Measurements from ENCODE around the gene PEDS1. TPM values are rescaled to one million over a fixed set of nuclear protein-coding genes. Genes with fewer than 3 reads are reported as not detected.

The PEDS1 gene
- total RNA-seq, 1 donor from 2014 or later, result 44.1 TPM

DNA sequence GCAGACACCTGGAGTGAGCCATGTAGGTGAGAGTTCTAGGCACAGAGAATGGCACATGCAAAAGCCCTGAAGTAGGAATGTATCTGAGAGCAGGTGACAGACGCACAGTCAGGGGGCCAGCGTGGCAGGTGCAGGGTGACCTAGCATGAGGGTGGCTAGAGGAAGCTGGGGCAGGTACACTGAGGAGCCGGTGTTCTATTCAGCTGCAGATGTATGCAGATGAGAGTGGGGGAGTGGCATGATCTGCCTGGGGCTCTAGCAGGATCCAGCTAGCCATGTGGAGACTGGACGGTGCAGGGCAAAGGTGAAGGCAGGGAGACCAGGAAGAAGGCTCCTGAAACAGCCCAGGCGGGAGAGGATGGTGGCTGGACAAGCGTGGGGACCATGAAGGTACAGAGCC, 10.7 kb downstream of the PEDS1 start:
- no peak overlapping the region for H3K27ac ChIP-seq (ENCODE audit: low read depth, low read length)
- peaks cover 15% of the 10 kb centered on the region for H3K36me3 ChIP-seq (ENCODE audit: insufficient read depth, low read length)
- no peak overlapping the region for H3K9ac ChIP-seq (ENCODE audit: low read length)
- Mint-ChIP-seq H3K27ac (ENCODE audit: unreplicated experiment) (peak overlapping the region; percentile 53), H3K4me1 (ENCODE audit: low read depth, unreplicated experiment) (peaks cover 38% of the 10 kb centered on the region), H3K9me3 (ENCODE audit: unreplicated experiment) (no peaks in the 10 kb centered on the region), H3K36me3 (ENCODE audit: low read depth, unreplicated experiment) (peaks cover 29% of the 10 kb centered on the region), H3K27me3 (ENCODE audit: low read depth, unreplicated experiment) (no peaks in the 10 kb centered on the region), H3K4me3 (ENCODE audit: unreplicated experiment) (no peak overlapping the region)
- no peaks in the 10 kb centered on the region for H3K9me3 ChIP-seq (ENCODE audit: insufficient read depth, low read depth, low read length)
- no peaks in the 10 kb centered on the region for H3K27me3 ChIP-seq (ENCODE audit: insufficient read depth, low read length)
- no peak for TF ChIP-seq EZH2 (IDR thresholded peaks at IDR 0.05; ENCODE audit: insufficient read depth, low read length)
- TF ChIP-seq, protein P1, sequence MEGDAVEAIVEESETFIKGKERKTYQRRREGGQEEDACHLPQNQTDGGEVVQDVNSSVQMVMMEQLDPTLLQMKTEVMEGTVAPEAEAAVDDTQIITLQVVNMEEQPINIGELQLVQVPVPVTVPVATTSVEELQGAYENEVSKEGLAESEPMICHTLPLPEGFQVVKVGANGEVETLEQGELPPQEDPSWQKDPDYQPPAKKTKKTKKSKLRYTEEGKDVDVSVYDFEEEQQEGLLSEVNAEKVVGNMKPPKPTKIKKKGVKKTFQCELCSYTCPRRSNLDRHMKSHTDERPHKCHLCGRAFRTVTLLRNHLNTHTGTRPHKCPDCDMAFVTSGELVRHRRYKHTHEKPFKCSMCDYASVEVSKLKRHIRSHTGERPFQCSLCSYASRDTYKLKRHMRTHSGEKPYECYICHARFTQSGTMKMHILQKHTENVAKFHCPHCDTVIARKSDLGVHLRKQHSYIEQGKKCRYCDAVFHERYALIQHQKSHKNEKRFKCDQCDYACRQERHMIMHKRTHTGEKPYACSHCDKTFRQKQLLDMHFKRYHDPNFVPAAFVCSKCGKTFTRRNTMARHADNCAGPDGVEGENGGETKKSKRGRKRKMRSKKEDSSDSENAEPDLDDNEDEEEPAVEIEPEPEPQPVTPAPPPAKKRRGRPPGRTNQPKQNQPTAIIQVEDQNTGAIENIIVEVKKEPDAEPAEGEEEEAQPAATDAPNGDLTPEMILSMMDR (IDR thresholded peaks at IDR 0.05; ENCODE audit: insufficient read depth, low read depth, low read length), result no peak
- DNase-seq (ENCODE audit: low read depth) (no peak), FAIRE-seq (no peak)
- H4K20me1 ChIP-seq (ENCODE audit: insufficient read depth, low read length), result peaks cover 46% of the 10 kb centered on the region
- no peak overlapping the region for H3K4me2 ChIP-seq (ENCODE audit: low read length)
- H3K79me2 ChIP-seq (ENCODE audit: insufficient read depth, low read length), result peaks cover 82% of the 10 kb centered on the region
- no peak overlapping the region for H2AFZ ChIP-seq (ENCODE audit: low read depth, low read length)
- H3K4me1 ChIP-seq (ENCODE audit: insufficient read depth, low read length), result peaks cover 47% of the 10 kb centered on the region
- no peak overlapping the region for H3K4me3 ChIP-seq (ENCODE audit: insufficient read depth, low read depth, low read length)

DNA sequence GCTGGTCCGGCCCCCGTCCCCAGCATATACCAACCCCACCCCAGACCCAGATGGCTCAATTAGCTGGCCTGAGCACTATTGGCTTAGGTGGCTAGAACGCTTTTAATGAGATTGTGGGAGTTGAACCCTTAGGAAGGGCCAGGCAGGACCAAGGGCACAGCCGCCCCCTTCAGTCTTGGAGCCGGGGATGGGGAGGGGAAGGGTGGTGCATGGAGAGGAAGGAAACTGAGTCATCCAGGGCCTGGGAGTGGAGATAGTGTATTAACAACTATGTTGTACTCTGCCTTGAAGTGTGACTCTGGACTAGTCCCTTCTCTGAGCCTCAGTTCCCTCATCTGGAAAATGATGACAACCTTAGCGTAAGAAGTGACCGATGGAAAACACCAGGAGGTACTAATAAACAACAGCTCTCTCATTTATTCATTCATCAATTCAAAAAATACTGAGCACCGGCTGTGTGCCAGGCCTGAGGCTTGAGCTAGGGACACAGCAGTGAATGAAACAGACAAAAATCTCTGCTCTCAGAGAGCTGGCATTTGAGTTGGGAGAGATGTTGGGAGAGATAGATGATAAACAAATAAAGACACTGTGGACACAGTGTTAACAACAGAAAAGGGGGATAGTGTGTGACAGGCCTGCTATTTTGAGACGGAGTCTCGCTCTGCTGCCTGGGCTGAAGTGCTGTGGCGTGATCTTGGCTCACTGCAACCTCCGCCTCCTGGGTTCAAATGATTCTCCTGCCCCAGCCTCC, 11.5 kb downstream of the PEDS1 start:
- Histone ChIP-seq H2AFZ (ENCODE audit: low read depth, low read length) (no peak overlapping the region), H3K27ac (ENCODE audit: low read depth, low read length) (no peak overlapping the region), H3K27me3 (ENCODE audit: insufficient read depth, low read length) (no peaks in the 10 kb centered on the region), H3K9ac (ENCODE audit: low read length) (peak overlapping the region; percentile 31), H3K4me1 (ENCODE audit: insufficient read depth, low read length) (peaks cover 47% of the 10 kb centered on the region), H4K20me1 (ENCODE audit: insufficient read depth, low read length) (peaks cover 51% of the 10 kb centered on the region), H3K79me2 (ENCODE audit: insufficient read depth, low read length) (peaks cover 81% of the 10 kb centered on the region), H3K4me2 (ENCODE audit: low read length) (peak overlapping the region; percentile 27), H3K4me3 (ENCODE audit: insufficient read depth, low read depth, low read length) (no peak overlapping the region), H3K9me3 (ENCODE audit: insufficient read depth, low read depth, low read length) (no peaks in the 10 kb centered on the region), H3K36me3 (ENCODE audit: insufficient read depth, low read length) (peaks cover 15% of the 10 kb centered on the region)
- Mint-ChIP-seq H3K27ac (ENCODE audit: unreplicated experiment) (peak overlapping the region; percentile 3), H3K4me1 (ENCODE audit: low read depth, unreplicated experiment) (peaks cover 38% of the 10 kb centered on the region), H3K4me3 (ENCODE audit: unreplicated experiment) (no peak overlapping the region), H3K36me3 (ENCODE audit: low read depth, unreplicated experiment) (peaks cover 27% of the 10 kb centered on the region), H3K27me3 (ENCODE audit: low read depth, unreplicated experiment) (no peaks in the 10 kb centered on the region), H3K9me3 (ENCODE audit: unreplicated experiment) (no peaks in the 10 kb centered on the region)
- no peak for DNase-seq (ENCODE audit: low read depth)
- TF ChIP-seq, protein P1 (IDR thresholded peaks at IDR 0.05; ENCODE audit: insufficient read depth, low read depth, low read length), result no peak
- FAIRE-seq, result no peak

DNA sequence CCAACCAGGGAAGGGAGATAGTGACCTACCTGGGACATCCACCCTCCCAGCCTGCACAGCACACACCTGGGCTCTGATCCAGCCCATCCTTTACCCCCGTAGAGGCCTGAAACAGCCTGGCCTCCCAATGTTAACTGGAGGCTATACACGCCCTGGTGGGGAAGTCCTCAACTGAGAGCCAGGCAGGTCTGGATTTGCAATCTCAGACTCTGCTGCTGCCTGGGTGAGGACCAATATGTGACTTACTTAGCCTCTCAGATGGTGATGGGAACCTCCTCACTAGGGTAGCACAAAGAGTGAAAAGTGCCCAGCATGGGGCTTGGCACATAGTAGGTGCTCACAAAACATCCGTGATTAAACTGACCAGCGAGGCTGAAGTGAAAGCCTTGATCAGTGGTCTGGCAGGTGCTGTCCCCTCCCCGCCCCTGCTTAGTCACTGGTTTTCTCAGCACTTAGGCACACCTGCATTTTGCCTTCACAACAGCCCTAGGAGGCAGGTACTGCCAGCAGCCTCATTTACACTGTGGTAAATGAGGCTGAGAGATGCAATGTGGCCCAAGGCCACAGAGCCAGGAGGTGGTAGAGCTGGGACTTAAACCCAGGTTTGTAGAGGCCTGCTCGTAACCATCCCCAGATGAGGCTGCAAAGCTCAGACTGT, 12.4 kb downstream of the PEDS1 start:
- Histone ChIP-seq H3K4me2 (ENCODE audit: low read length) (no peak overlapping the region), H3K9me3 (ENCODE audit: insufficient read depth, low read depth, low read length) (no peaks in the 10 kb centered on the region), H3K9ac (ENCODE audit: low read length) (no peak overlapping the region), H2AFZ (ENCODE audit: low read depth, low read length) (no peak overlapping the region), H3K27ac (ENCODE audit: low read depth, low read length) (no peak overlapping the region), H3K36me3 (ENCODE audit: insufficient read depth, low read length) (peaks cover 16% of the 10 kb centered on the region), H4K20me1 (ENCODE audit: insufficient read depth, low read length) (peaks cover 54% of the 10 kb centered on the region), H3K79me2 (ENCODE audit: insufficient read depth, low read length) (peaks cover 81% of the 10 kb centered on the region), H3K27me3 (ENCODE audit: insufficient read depth, low read length) (no peaks in the 10 kb centered on the region), H3K4me1 (ENCODE audit: insufficient read depth, low read length) (peaks cover 42% of the 10 kb centered on the region), H3K4me3 (ENCODE audit: insufficient read depth, low read depth, low read length) (no peak overlapping the region)
- FAIRE-seq (no peak), DNase-seq (ENCODE audit: low read depth) (no peak)
- H3K4me3 Mint-ChIP-seq (ENCODE audit: unreplicated experiment), result no peak overlapping the region
- H3K27me3 Mint-ChIP-seq (ENCODE audit: low read depth, unreplicated experiment), result no peaks in the 10 kb centered on the region
- no peak for TF ChIP-seq EZH2 (IDR thresholded peaks at IDR 0.05; ENCODE audit: insufficient read depth, low read length)
- TF ChIP-seq, protein P1 (IDR thresholded peaks at IDR 0.05; ENCODE audit: insufficient read depth, low read depth, low read length), result no peak
- H3K36me3 Mint-ChIP-seq (ENCODE audit: low read depth, unreplicated experiment), result peaks cover 26% of the 10 kb centered on the region
- no peak overlapping the region for H3K27ac Mint-ChIP-seq (ENCODE audit: unreplicated experiment)
- peaks cover 30% of the 10 kb centered on the region for H3K4me1 Mint-ChIP-seq (ENCODE audit: low read depth, unreplicated experiment)
- no peaks in the 10 kb centered on the region for H3K9me3 Mint-ChIP-seq (ENCODE audit: unreplicated experiment)
